SU-DHL-6 (cell line): ENCODE data around the gene LYPD1.

Source experiments
- CTCF ChIP-seq: fragments of 200-600 bp; sonication (generic); IDR thresholded peaks from one replicate; pipeline ENCODE4 v1.5.1; 2017; ENCODE audit warnings: antibody characterized with exemption, mild to moderate bottlenecking, low read length, moderate library complexity; ENCODE audit not compliant: insufficient read depth, poor library complexity, severe bottlenecking
- EZH2phosphoT487 ChIP-seq: fragments of 200-600 bp; sonication (generic), shearing (Covaris generic); conservative IDR thresholded peaks from 2 replicates; pipeline ENCODE4 v1.6.1; 2018; ENCODE audit warnings: mild to moderate bottlenecking, antibody characterized with exemption, low read length, moderate library complexity, mixed read lengths

- TF ChIP-seq CTCF, result no peak
- no peak for TF ChIP-seq EZH2phosphoT487
Observed at GRCh38 chr2:132632000-132632649, 37.9 kb downstream of the LYPD1 start.
